Gastrocnemius medialis (tissue), 4 donors: ENCODE results near the gene ZNF521. TPM values are rescaled to one million over a fixed set of nuclear protein-coding genes. Genes with fewer than 3 reads are reported as not detected.

Source experiments
- ATAC-seq, 2 donors: fragments of 150-250 bp; one replicate each; pipeline ENCODE4 v1.9.1; 2016
- DNase-seq, 2 donors: peaks; one replicate each; pipeline ENCODE4 v3.0.0-alpha.2; 2019
- H3K27ac ChIP-seq, 4 donors: fragments of 200-600 bp; sonication (generic); 1 replicate in 1 of 4; 2 replicates in 3 of 4; pipeline ENCODE4 v1.5.1; 2016 to 2018; ENCODE audit warnings: mild to moderate bottlenecking in 2 of 4, moderate library complexity in 1 of 4
- H3K27me3 ChIP-seq, 3 donors: fragments of 200-600 bp; sonication (generic) in 2 of 3; 1 replicate in 1 of 3; 2 replicates in 2 of 3; pipeline versions ENCODE4 v1.5.1 to v1.6.0; 2016 to 2019; ENCODE audit warnings: mild to moderate bottlenecking in 1 of 3, moderate library complexity in 1 of 3
- H3K36me3 ChIP-seq, 2 donors: fragments of 200-600 bp; sonication (generic) in 1 of 2; one replicate each; pipeline ENCODE4 v1.5.1; 2017 to 2018
- H3K4me1 ChIP-seq, 2 donors: fragments of 200-600 bp; sonication (generic) in 1 of 2; one replicate each; pipeline ENCODE4 v1.5.1; 2016 to 2017; ENCODE audit warnings: mild to moderate bottlenecking in 2 of 2
- H3K4me3 ChIP-seq, 4 donors: fragments of 200-600 bp; sonication (generic) in 3 of 4; 1 replicate in 1 of 4; 2 replicates in 3 of 4; pipeline ENCODE4 v1.5.1; 2016 to 2019; ENCODE audit warnings: mild to moderate bottlenecking in 2 of 4
- H3K9me3 ChIP-seq, 3 donors: fragments of 200-600 bp; sonication (generic) in 2 of 3; 1 replicate in 1 of 3; 2 replicates in 2 of 3; pipeline ENCODE4 v1.5.1; 2016 to 2019
- POLR2A ChIP-seq, 2 donors: fragments of 450-650 bp; IDR thresholded peaks; one replicate each; pipeline ENCODE4 v1.6.1; 2017; ENCODE audit warnings: antibody characterized with exemption in 2 of 2, mild to moderate bottlenecking in 2 of 2, moderate library complexity in 2 of 2
- in situ Hi-C, 4 donors: fragments of 200-750 bp; cut with MboI; loops; one replicate each; pipeline versions ENCODE4 v1.15.0 to v1.8.0; 2017; ENCODE audit warnings: low sequenced_read_pairs in 4 of 4
- intact Hi-C: fragments of 100-400 bp; cut with DNase I; formaldehyde crosslinking; loops from one replicate; pipeline ENCODE4 v1.15.1; 2023; ENCODE audit warnings: low total_unique reads
- total RNA-seq, 4 donors: library from RNA; depleted of rRNA; stranded (reverse); fragments of >200 nt; gene quantifications; one replicate each; pipeline versions ENCODE4 v1.1.0 to v1.2.3, GENCODE V29; 2016
- TF ChIP-seq, protein P1 (sequence below), 5 experiments: fragments of 450-650 bp in 3 of 5; fragments of 200-600 bp in 2 of 5; sonication (generic) in 2 of 5; IDR thresholded peaks in 4 of 5; conservative IDR thresholded peaks in 1 of 5; 1 replicate in 4 of 5; 2 replicates in 1 of 5; pipeline ENCODE4 v1.5.1; 2016 to 2019; ENCODE audit warnings: antibody characterized with exemption in 5 of 5, mild to moderate bottlenecking in 3 of 5, moderate library complexity in 3 of 5

The ZNF521 gene
- total RNA-seq, 4 donors from 2014 or later: 3.5 to 15.6 (median 4.7) TPM

DNA sequence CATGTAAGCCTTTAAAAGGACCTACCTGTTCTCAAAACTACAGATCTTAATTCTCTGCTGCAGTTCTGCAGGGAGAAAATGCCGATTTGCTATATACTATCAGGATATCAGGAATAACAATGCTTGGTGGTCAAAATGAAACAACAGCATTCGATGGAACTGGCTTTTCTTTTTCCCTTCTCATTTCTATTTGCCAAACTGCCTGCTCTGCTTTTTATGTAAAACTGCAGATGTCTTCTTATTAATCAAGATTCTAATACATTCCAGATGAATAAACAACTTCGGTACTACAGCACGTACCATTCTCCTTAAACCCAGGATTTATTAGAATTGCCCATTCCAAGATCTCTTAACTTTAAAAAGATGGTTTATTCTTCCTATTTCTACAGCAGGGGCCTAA lies 100.9 kb downstream of the ZNF521 start:
- Histone ChIP-seq H3K4me1 (no peaks in the 10 kb centered on the region), H3K36me3 (no peaks in the 10 kb centered on the region), H3K27ac (no peak overlapping the region), H3K4me3 (no peak overlapping the region), H3K27me3 (no peaks in the 10 kb centered on the region), H3K9me3 (no peaks in the 10 kb centered on the region)
- no peak for TF ChIP-seq POLR2A (IDR thresholded peaks at IDR 0.05)
- TF ChIP-seq, protein P1, sequence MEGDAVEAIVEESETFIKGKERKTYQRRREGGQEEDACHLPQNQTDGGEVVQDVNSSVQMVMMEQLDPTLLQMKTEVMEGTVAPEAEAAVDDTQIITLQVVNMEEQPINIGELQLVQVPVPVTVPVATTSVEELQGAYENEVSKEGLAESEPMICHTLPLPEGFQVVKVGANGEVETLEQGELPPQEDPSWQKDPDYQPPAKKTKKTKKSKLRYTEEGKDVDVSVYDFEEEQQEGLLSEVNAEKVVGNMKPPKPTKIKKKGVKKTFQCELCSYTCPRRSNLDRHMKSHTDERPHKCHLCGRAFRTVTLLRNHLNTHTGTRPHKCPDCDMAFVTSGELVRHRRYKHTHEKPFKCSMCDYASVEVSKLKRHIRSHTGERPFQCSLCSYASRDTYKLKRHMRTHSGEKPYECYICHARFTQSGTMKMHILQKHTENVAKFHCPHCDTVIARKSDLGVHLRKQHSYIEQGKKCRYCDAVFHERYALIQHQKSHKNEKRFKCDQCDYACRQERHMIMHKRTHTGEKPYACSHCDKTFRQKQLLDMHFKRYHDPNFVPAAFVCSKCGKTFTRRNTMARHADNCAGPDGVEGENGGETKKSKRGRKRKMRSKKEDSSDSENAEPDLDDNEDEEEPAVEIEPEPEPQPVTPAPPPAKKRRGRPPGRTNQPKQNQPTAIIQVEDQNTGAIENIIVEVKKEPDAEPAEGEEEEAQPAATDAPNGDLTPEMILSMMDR (IDR thresholded peaks at IDR 0.05 in 4 of 5, conservative IDR thresholded peaks at IDR 0.05 in 1 of 5): no peak
- ATAC-seq: no peak
- in situ Hi-C loops: no loop called here
- intact Hi-C loops: no loop called here
- no peak for DNase-seq

DNA sequence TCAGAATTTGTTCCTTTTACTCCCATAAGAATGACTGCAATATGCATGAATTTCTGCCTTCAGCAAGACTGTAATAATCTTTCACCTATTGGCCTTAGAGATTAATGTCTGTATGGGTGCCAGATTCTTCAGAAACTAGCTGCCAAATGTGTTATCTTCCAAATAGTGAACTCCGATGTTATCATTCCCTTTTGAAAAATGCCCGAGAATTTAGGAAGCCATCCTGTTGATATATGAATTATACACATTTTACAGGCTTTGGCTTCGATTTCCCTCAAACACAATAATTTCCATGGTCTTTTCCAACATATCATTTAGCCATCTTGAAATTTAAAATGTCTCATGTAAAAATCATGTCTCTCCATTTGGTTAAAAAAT lies 101.5 kb downstream of the ZNF521 start:
- H3K27me3 ChIP-seq: no peaks in the 10 kb centered on the region
- TF ChIP-seq, protein P1 (IDR thresholded peaks at IDR 0.05 in 4 of 5, conservative IDR thresholded peaks at IDR 0.05 in 1 of 5): no peak
- no peak for TF ChIP-seq POLR2A (IDR thresholded peaks at IDR 0.05)
- no peaks in the 10 kb centered on the region for H3K4me1 ChIP-seq
- intact Hi-C loops: no loop called here
- no peak overlapping the region for H3K4me3 ChIP-seq
- no peaks in the 10 kb centered on the region for H3K9me3 ChIP-seq
- ATAC-seq (no peak), DNase-seq (no peak)
- H3K27ac ChIP-seq: no peak overlapping the region
- in situ Hi-C loops: no loop called here
- no peaks in the 10 kb centered on the region for H3K36me3 ChIP-seq

DNA sequence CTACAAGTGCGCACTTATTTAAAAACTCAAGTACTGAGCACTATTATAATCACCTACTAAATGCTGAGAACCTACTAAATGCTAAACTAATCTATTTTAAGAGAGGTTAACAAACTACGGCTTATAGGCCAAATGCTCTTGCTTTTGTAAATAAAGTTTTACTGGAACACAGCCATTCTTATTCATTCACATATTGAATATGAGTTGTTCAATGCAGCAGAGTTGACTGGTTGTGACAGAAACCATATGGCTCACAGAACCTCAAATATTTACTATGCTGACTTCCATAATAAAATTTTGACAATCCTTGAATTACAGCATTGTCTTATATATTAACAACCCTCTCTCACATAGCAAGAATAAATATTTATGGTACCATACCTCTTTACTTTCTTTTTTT lies 103.2 kb downstream of the ZNF521 start:
- no peaks in the 10 kb centered on the region for H3K9me3 ChIP-seq
- intact Hi-C loops: loop anchor here (5.0 kb wide), 1 partner anchor 634 kb away; no protein-coding TSS in a partner anchor
- H3K27me3 ChIP-seq: no peaks in the 10 kb centered on the region
- H3K36me3 ChIP-seq: no peaks in the 10 kb centered on the region
- no peak overlapping the region for H3K4me3 ChIP-seq
- no peak for ATAC-seq
- no peak for DNase-seq
- no peaks in the 10 kb centered on the region for H3K4me1 ChIP-seq
- in situ Hi-C loops: no loop called here
- H3K27ac ChIP-seq: no peak overlapping the region
- TF ChIP-seq, protein P1 (IDR thresholded peaks at IDR 0.05 in 4 of 5, conservative IDR thresholded peaks at IDR 0.05 in 1 of 5): no peak
- TF ChIP-seq POLR2A (IDR thresholded peaks at IDR 0.05): no peak

DNA sequence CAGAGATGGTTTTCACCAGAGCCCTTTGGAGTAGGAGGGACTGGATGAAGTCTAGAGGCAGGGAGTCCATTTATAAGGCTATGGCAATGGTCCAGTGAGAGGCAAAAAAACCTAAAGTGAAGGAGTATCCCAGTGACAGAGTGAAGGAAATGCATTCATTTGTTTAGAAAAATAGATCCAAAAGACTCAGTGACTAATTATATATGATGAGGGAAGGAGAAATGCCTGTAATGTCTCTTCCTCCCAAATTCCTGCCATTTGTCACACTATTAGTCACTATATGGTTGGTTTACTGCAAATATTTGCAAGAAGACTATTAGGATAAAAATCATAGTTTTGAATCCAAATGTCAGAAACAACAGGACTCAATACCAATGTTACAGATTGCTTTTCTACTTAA lies 104.2 kb downstream of the ZNF521 start:
- H3K4me3 ChIP-seq: no peak overlapping the region
- TF ChIP-seq, protein P1 (IDR thresholded peaks at IDR 0.05 in 4 of 5, conservative IDR thresholded peaks at IDR 0.05 in 1 of 5): no peak
- TF ChIP-seq POLR2A (IDR thresholded peaks at IDR 0.05): no peak
- no peak overlapping the region for H3K27ac ChIP-seq
- in situ Hi-C loops: no loop called here
- no peak for ATAC-seq
- H3K36me3 ChIP-seq: no peaks in the 10 kb centered on the region
- no peak for DNase-seq
- intact Hi-C loops: loop anchor here (5.0 kb wide), 1 partner anchor 635 kb away; no protein-coding TSS in a partner anchor
- no peaks in the 10 kb centered on the region for H3K4me1 ChIP-seq
- no peaks in the 10 kb centered on the region for H3K9me3 ChIP-seq
- H3K27me3 ChIP-seq: no peaks in the 10 kb centered on the region
